Pancreas (tissue), 10 donors: ENCODE data around the gene LRRC55. TPM values are rescaled to one million over a fixed set of nuclear protein-coding genes. Genes with fewer than 3 reads are reported as not detected.
A peak's percentile ranks its signal among the peaks of the same experiment; 100 is the strongest.

ENCODE experiments used
- ATAC-seq, 4 donors: fragments of 200-7000 bp; cut with Tn5 transposase; one replicate each; pipeline versions ENCODE4 v1.8.0 to v1.9.1; 2020; ENCODE audit warnings: mild to moderate bottlenecking in 4 of 4, moderate library complexity in 4 of 4
- DNase-seq, 6 donors: peaks; one replicate each; pipeline ENCODE4 v3.0.0-alpha.2; 2020
- FAIRE-seq: peaks from 2 replicates; lab custom pipeline; 2012; peaks lifted over from hg19 to GRCh38; lab: Jason Lieb, UNC
- H3K27ac ChIP-seq, 4 donors: fragments of 200-600 bp; sonication (generic); 1 replicate in 3 of 4; 2 replicates in 1 of 4; pipeline versions ENCODE4 v1.5.0 to v1.8.0; 2020
- H3K27me3 ChIP-seq, 4 donors: fragments of 200-600 bp; one replicate each; pipeline ENCODE4 v1.8.0; 2021
- H3K36me3 ChIP-seq, 3 donors: fragments of 200-600 bp; sonication (generic) in 1 of 3; one replicate each; pipeline versions ENCODE4 v1.5.0 to v1.8.0; 2020 to 2021
- H3K4me1 ChIP-seq, 3 donors: fragments of 200-600 bp; one replicate each; pipeline ENCODE4 v1.8.0; 2021
- H3K4me3 ChIP-seq, 4 donors: fragments of 200-600 bp; sonication (generic) in 2 of 4; one replicate each; pipeline versions ENCODE4 v1.5.0 to v1.8.0; 2020 to 2021
- H3K9me3 ChIP-seq, 4 donors: fragments of 200-600 bp; one replicate each; pipeline ENCODE4 v1.8.0; 2021
- WGBS, 2 donors: extraction: QIAGEN DNeasy Blood & Tissue Kit; methylation state at CpG; one replicate each; pipeline ENCODE4 v1.1.7; 2013; 5-methylcytosine and 5-hydroxymethylcytosine counted together
- intact Hi-C, 3 donors: fragments of 100-400 bp; cut with DNase I; formaldehyde crosslinking; loops; one replicate each; pipeline versions ENCODE4 v1.11.1 to v1.14.2; 2022
- polyA plus RNA-seq, 2 donors: library from polyadenylated mRNA; stranded (reverse); fragments of 200-250 nt; gene quantifications; one replicate each; pipeline ENCODE4 v1.2.3, GENCODE V29; 2013
- total RNA-seq, 6 donors: library from RNA; stranded (reverse); fragmentation: NEBNext Ultra II Directional in 4 of 6; extraction: Animal tissue kit (Norgen Biotek cat#: 25700) in 4 of 6; gene quantifications; one replicate each; pipeline versions ENCODE4 v1.2.1 to v1.2.4, GENCODE V29; 2021 to 2023
- TF ChIP-seq, protein P1 (sequence below), 4 donors: fragments of 200-600 bp; sonication (generic) in 3 of 4; IDR thresholded peaks; one replicate each; pipeline versions ENCODE4 v1.5.0 to v1.8.0; 2021; ENCODE audit warnings: antibody characterized with exemption in 4 of 4
- donor health status: healthy with polysubstance abuse.
- donor health status: DM: no; HTN: no; CAD: no; lungs with moderate emphysema.
- donor health status: DM: no; HTN: no; CAD: no.
- donor health status: control.
- donor health status: control.
- donor health status: Bipolar disorder and iron deficiency.
- donor health status: DM: yes; HTN: yes; CAD: no.
- donor health status: DM: no; HTN: no; CAD: no.
- donor health status: DM: no; HTN: no; CAD: no.
- donor health status: DM: yes; HTN: yes; CAD: no.

Gene LRRC55
- total and polyA plus RNA-seq, 8 donors = 0.03 to 1.2 (median 0.08) TPM

- Histone ChIP-seq H3K27me3 (no peaks in the 10 kb centered on the region), H3K9me3 (no peaks in the 10 kb centered on the region), H3K36me3 (no peaks in the 10 kb centered on the region), H3K4me1 (no peaks in the 10 kb centered on the region), H3K4me3 (no peak overlapping the region), H3K27ac (no peak overlapping the region)
- WGBS, 2 donors = 71 to 72% methylated on average over 2 of the region's 2 CpGs
- peak in 1 of 4 donors; percentile 21 for ATAC-seq
- TF ChIP-seq, protein P1, sequence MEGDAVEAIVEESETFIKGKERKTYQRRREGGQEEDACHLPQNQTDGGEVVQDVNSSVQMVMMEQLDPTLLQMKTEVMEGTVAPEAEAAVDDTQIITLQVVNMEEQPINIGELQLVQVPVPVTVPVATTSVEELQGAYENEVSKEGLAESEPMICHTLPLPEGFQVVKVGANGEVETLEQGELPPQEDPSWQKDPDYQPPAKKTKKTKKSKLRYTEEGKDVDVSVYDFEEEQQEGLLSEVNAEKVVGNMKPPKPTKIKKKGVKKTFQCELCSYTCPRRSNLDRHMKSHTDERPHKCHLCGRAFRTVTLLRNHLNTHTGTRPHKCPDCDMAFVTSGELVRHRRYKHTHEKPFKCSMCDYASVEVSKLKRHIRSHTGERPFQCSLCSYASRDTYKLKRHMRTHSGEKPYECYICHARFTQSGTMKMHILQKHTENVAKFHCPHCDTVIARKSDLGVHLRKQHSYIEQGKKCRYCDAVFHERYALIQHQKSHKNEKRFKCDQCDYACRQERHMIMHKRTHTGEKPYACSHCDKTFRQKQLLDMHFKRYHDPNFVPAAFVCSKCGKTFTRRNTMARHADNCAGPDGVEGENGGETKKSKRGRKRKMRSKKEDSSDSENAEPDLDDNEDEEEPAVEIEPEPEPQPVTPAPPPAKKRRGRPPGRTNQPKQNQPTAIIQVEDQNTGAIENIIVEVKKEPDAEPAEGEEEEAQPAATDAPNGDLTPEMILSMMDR (IDR thresholded peaks at IDR 0.05) = no peak
- no peak for DNase-seq
- intact Hi-C loops = loop anchor here in 2 of 3 donors (5.0 to 10.0 kb wide), 3 partner anchors 65 to 398 kb away; no protein-coding TSS in a partner anchor
- FAIRE-seq = no peak
Measured at GRCh38 chr11:57240007-57240406, 58.3 kb downstream of the LRRC55 start.

DNA sequence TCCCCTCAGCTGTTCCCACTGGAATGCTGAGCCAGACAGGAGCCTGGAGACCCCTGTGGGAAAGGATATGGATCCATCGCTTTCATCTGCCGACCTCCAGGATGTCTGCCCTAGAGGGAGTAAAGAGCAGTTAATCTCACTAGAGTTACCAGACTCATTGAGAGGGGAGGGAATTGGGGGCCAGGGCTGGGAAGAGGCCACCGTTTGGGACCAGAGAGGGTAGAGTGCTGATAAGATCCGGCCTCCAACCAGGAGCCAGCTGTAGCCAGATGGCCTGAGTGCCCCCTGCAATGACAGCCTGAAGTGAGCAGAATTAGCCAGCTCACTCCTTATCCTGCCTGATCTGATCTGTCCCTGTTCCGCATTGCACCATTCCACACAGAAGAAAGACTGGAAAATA is 59.0 kb downstream of the LRRC55 start:
- intact Hi-C loops = loop anchor here in 2 of 3 donors (5.0 to 10.0 kb wide), 3 partner anchors 64 to 398 kb away; no protein-coding TSS in a partner anchor
- WGBS, 2 donors = 47 to 59% methylated on average over 5 of the region's 5 CpGs
- TF ChIP-seq, protein P1 (IDR thresholded peaks at IDR 0.05) = no peak

More for the DNA sequence above, 59.0 kb downstream of the LRRC55 start:
- Histone ChIP-seq H3K4me1 (no peaks in the 10 kb centered on the region), H3K4me3 (no peak overlapping the region), H3K36me3 (no peaks in the 10 kb centered on the region), H3K27ac (no peak overlapping the region), H3K9me3 (no peaks in the 10 kb centered on the region), H3K27me3 (no peaks in the 10 kb centered on the region)
- ATAC-seq = no peak
- FAIRE-seq = no peak
- DNase-seq = no peak

Other genes starting within 250 kb of the LRRC55 start
- gene OR5AK2, start 193.0 kb upstream of the LRRC55 start, total RNA-seq = not detected
- not detected for gene OR5AK2, start 193.0 kb upstream of the LRRC55 start, polyA plus RNA-seq
- gene APLNR, start 55.3 kb downstream of the LRRC55 start, total RNA-seq = 1 to 10 TPM in 4 of 6 donors, under 1 TPM in 2; 0.41 to 7.3 (median 1.7) TPM
- gene APLNR, start 55.3 kb downstream of the LRRC55 start, polyA plus RNA-seq = 1 to 10 TPM in 1 of 2 donors, under 1 TPM in 1; 0.19 to 1.2 TPM
- gene TNKS1BP1, start 143.0 kb downstream of the LRRC55 start, total RNA-seq = 100 to 1,000 TPM in 1 of 6 donors, 10 to 100 TPM in 5; 63.4 to 109 (median 77.3) TPM
- 100 to 1,000 TPM; 111 to 172 TPM for gene TNKS1BP1, start 143.0 kb downstream of the LRRC55 start, polyA plus RNA-seq
- 10 to 100 TPM; 35.3 to 61.9 (median 45.4) TPM for gene SSRP1, start 153.9 kb downstream of the LRRC55 start, total RNA-seq
- 10 to 100 TPM; 20.5 to 41.8 TPM for gene SSRP1, start 153.9 kb downstream of the LRRC55 start, polyA plus RNA-seq
- gene P2RX3, start 156.4 kb downstream of the LRRC55 start, total RNA-seq = under 1 TPM in 2 of 6 donors, not detected in 4; 0.16 TPM
- under 1 TPM in 1 of 2 donors, not detected in 1; 0.07 TPM for gene P2RX3, start 156.4 kb downstream of the LRRC55 start, polyA plus RNA-seq
- not detected for gene PRG3, start 199.2 kb downstream of the LRRC55 start, total RNA-seq
- not detected for gene PRG3, start 199.2 kb downstream of the LRRC55 start, polyA plus RNA-seq
- gene PRG2, start 208.7 kb downstream of the LRRC55 start, total RNA-seq = not detected
- under 1 TPM; 0.57 to 0.96 TPM for gene PRG2, start 208.7 kb downstream of the LRRC55 start, polyA plus RNA-seq
- gene SLC43A3, start 245.2 kb downstream of the LRRC55 start, total RNA-seq = 10 to 100 TPM in 5 of 6 donors, 1 to 10 TPM in 1; 6.7 to 34.9 (median 10.8) TPM
- gene SLC43A3, start 245.2 kb downstream of the LRRC55 start, polyA plus RNA-seq = 10 to 100 TPM; 16.4 to 18.2 TPM